HK-2 (cell line): ENCODE results near the gene XYLT2.

Experiments
- DNase-seq: peaks from one replicate; pipeline ENCODE4 v3.0.0-alpha.2; 2018; ENCODE audit not compliant: unreplicated experiment

Gene XYLT2

DNA sequence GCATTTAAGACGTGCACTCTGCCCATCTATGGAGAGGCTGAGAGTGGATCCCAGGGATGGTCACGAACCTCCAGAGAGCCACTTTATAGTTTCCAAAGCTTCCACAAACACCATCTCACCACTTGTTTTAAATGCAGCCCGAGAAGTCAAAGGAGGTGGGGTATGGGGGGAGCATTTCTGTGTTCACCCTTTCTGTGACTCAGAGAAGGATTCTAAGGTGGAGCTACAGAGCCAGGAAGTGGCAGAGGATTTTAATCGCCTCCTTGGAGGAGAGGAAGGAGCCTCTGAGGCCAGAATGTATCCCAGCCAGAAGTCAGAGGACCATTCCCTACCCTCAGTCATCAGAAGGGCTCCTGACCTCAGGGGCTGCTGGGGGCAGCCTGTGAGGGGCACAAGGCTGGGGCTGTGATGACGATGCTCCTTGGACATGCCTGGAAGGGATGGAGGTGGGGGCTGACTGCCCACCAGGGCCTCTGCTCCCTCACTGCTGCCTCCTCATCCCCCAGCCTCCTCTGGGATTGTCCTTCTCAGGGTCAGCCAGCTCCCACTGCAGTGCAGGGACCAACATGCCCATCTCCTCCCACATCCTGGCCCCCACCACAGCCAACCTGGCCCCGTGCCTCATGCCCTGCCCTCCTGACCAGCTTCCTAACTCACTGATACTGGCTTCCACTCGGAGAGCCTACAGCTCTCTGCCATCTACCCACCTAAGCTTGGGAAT, 2.8 kb downstream of the XYLT2 start:
- no peak for DNase-seq

DNA sequence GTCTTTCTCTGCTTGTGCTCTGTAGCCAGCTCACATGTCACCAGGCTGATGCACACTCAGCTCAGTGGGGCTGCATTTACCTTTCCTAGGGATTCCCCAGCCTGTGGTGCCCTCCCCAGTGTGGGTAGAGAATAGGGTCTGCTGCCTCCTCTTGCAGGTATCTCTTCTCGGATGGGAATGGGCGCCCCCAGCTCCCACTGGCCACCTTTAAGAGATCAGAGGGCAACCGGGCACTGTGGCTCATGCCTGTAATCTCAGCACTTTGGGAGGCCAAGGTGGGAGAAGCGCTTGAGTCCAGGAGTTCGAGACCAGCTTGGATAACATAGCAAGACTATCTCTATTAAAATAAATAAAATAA, 3.3 kb downstream of the XYLT2 start:
- DNase-seq: no peak

- no peak for DNase-seq
These were observed 4.8 kb downstream of the XYLT2 start for GRCh38 chr17:50350733-50351132.

DNA sequence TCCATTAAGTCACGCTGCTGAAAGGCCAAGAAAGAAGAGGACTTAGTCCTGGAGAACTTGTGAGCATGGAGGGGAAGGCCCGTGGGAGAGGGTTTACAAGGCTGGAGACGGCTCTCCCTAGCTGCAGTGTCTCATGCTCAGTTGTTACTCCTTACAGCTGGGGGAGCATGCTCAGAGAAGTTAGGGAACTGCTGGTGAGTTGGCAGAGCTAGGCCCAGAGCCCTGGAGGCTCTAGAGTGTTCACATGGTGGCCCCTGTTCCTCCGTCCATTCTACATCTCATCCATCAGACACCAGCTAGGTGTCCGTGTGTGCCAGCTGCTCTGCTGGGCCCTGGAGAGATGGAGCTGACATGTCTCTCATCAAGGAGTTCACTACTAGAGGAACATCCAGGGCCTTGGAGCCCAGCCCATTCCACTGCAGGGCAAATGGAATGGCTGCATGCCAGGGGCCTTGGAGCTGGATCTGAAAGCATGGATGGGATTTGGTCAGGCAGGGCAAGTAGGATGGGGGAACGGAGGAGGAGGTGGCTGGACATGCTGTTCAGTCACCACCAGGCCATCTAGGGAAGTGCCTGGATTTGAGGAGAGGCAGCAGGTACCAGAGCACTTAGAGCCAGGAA, 6.3 kb downstream of the XYLT2 start:
- no peak for DNase-seq

GRCh38 chr17:50352693-50353599, 7.0 kb downstream of the XYLT2 start:
- DNase-seq: no peak

GRCh38 chr17:50353600-50354195, 7.8 kb downstream of the XYLT2 start:
- DNase-seq: no peak

GRCh38 chr17:50354198-50354597, 8.3 kb downstream of the XYLT2 start:
- no peak for DNase-seq

GRCh38 chr17:50354776-50355175, 8.8 kb downstream of the XYLT2 start:
- DNase-seq: no peak

- no peak for DNase-seq
These were observed 9.4 kb downstream of the XYLT2 start for GRCh38 chr17:50355336-50355700.

DNA sequence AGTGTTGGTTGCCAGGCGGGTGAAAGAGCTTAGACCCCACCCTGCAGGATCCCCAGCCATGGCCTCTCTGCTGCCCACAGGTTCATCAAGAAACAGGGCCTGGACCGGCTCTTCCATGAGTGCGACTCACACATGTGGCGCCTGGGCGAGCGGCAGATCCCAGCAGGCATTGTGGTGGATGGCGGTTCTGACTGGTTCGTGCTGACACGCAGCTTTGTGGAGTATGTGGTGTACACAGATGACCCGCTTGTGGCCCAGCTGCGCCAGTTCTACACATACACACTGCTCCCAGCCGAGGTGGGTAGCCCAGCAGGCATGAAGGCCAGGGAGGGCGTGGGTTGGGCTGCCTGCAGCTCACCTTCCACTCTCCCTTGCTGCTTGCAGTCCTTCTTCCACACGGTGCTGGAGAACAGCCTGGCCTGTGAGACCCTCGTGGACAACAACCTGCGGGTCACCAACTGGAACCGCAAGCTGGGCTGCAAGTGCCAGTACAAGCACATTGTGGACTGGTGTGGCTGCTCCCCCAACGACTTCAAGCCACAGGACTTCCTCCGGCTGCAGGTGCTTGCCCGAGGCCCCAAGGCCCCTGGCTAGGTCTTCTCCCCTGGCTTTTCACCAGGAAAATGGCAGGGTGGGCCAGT, 9.9 kb downstream of the XYLT2 start:
- no peak for DNase-seq

GRCh38 chr17:50356418-50356817, 10.5 kb downstream of the XYLT2 start:
- DNase-seq: no peak

DNA sequence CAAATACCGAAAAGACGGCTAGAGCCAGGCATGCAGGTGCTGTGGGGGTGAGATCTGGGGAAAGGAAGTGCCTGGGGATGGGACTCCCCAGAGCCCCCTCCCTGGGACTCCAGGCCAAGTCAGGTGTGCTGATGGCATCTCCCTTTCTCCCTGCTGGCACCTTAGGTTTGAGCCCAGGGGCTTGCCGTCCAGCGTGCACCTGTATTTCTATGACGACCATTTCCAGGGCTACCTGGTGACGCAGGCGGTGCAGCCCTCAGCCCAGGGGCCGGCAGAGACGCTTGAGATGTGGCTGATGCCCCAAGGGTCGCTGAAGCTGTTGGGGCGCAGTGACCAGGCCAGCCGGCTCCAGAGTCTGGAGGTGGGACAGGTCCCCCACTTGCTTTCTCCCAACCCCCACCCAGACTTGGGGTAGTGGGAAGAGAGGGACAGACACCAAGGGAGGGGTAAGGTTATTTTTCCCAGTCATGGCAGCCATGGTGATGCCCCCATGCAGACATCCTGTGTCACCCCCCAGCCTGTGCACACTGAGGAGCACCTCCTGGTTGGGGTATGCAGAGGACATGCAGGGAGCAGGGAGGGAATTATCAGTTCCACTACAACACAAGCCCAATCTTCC, 11.1 kb downstream of the XYLT2 start:
- no peak for DNase-seq

DNA sequence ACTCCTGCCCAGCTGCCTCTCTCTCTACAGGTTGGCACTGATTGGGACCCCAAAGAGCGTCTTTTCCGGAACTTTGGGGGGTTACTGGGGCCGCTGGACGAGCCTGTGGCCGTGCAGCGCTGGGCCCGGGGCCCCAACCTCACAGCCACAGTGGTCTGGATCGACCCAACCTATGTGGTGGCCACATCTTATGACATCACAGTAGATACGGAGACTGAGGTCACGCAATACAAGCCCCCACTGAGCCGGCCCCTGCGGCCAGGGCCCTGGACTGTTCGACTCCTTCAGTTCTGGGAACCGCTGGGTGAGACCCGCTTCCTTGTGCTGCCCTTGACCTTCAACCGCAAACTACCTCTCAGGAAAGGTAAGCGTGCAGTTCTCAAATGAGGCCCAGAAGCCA, 12.3 kb downstream of the XYLT2 start:
- DNase-seq: no peak

DNA sequence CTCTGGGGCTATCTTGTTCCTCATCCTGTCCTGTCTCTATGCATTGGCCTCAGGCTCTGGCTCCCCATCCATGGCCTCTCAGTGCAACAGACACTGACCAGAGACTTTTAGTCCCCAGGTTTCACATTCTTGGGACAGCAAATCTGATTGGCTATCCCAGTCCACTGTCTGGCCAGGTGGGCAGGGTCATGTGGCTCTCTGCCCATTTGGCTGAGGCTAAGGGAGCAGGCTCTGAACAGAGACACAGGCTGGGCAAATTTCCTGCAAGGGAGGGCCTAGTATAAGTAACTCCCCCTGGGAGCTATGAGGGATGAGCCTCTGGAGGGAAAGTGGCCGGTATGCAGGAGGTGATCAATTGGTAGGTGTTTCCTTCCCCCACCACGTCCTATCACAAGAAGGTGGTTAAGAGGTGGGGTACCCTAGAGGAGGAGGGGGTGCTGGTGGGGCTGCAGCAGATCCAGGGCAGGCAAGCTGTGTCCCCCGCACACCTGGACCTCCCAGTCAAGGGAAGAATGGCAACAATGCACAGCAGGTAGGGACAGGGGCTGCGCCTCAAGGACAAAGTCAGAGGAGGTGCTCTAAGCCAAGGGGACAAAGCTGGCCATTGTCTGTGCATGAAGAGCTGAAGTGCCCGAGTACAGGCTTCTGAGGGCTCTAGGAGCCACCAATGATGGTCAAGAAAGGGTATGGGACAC, 13.2 kb downstream of the XYLT2 start:
- no peak for DNase-seq

DNA sequence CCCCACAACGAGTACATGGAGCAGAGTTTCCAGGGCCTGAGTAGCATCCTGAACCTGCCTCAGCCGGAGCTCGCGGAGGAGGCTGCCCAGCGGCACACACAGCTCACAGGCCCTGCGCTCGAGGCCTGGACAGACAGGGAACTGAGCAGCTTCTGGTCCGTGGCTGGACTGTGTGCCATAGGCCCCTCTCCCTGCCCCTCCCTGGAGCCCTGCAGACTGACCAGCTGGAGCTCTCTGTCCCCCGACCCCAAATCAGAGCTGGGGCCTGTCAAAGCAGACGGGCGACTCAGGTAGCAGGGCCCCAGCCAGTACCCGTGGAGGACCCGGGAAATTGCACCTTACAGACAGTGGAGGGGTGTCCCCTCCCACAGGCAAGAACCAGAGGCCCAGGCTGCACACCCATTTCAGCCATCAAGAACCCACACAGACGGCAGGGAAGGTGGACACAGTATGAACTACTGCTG, 14.1 kb downstream of the XYLT2 start:
- DNase-seq: no peak

GRCh38 chr17:50360486-50361115, 14.7 kb downstream of the XYLT2 start:
- DNase-seq: no peak

GRCh38 chr17:50361561-50362480, 15.9 kb downstream of the XYLT2 start:
- peak; percentile 52 for DNase-seq

- no peak for DNase-seq
These were observed 16.7 kb downstream of the XYLT2 start for GRCh38 chr17:50362661-50363060.
